Activated CD4-positive, alpha-beta T cell treated with anti-CD3 and anti-CD28 coated beads, Interleukin-2, amount 50 U/mL, for 1 hour (primary cell): Measurements from ENCODE around the gene SETD2.

ENCODE experiments used
- DNase-seq: peaks from one replicate; pipeline ENCODE4 v3.0.0-alpha.2; 2020

Gene SETD2

GRCh38 chr3:46979958-46980497 is 183.9 kb downstream of the SETD2 start:
- no peak for DNase-seq

GRCh38 chr3:46978985-46979944 is 184.6 kb downstream of the SETD2 start, which contains the start of gene NBEAL2:
TSS of gene NBEAL2 (plus strand) at chr3:46979666. CDS start at chr3:46979862, 196 bp downstream.
- peak; percentile 96 for DNase-seq

- no peak for DNase-seq
Observed at GRCh38 chr3:46978381-46978780, 185.5 kb downstream of the SETD2 start.

- no peak for DNase-seq
Observed at GRCh38 chr3:46977811-46978195, 186.1 kb downstream of the SETD2 start.

GRCh38 chr3:46976326-46977190 is 187.4 kb downstream of the SETD2 start, which contains the start of gene CCDC12:
TSS of gene CCDC12 (minus strand) at chr3:46976745. CDS start at chr3:46976732, 13 bp downstream.
- peak; percentile 85 for DNase-seq

GRCh38 chr3:46974421-46975171 is 189.3 kb downstream of the SETD2 start:
- DNase-seq: no peak

GRCh38 chr3:46972396-46972795 is 191.5 kb downstream of the SETD2 start:
- DNase-seq: no peak

- DNase-seq: no peak
Observed at GRCh38 chr3:46971742-46972141, 192.2 kb downstream of the SETD2 start.

DNA sequence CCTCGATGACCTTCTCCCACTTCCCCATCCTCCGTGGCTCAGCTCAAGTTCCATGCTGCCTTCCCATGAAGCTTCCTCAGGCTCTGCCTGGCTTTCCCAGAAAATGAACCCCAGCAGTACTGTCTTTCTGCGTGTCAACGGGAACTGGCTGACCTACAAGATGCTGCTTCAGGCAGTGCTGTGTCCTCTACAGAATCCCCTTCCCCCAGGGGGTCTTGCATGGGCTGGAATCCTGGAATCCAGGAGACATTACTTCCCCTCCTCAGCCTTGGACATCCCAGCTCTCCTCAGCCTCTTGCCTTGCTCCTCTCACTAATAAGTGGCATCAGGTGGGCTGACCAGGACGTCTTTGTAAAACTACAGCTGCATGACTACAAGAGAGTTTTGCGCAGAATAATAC is 192.8 kb downstream of the SETD2 start:
- DNase-seq: no peak

DNA sequence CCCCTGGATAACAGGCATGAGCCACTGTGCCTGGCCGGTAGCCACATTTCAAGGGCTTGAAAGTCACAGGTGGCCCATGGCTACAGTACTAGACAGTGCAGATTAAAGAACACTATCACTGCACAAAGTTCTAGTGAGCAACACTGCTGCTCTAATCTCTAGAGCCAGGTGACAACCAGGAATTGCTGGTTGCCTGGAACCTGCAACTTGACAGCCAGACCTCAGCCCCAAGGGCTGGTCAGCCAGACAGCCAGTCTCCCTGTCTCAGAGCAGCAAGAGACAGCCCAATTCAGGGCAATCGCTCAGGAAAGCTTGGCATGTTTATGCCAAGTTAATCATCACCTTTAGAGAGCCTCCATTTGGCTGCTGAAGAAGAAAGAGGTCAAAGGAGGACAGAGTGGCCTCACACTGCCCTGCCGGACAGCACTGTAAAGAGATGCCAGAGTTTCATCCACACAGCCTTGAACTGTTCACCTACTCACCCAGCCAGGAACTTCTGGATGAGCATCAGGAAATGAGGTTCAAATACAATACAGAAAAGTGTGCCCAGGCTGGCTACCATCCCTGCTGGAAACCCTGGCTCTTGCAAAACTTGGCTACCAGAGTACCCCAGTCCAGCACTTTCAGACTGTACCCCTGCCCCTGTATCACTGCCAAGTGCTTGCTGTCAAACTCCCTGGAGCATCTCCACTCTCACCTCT is 193.4 kb downstream of the SETD2 start:
- DNase-seq: no peak

- no peak for DNase-seq
Observed at GRCh38 chr3:46968783-46969428, 195.0 kb downstream of the SETD2 start.

- DNase-seq: no peak
Observed at GRCh38 chr3:46966811-46967210, 197.1 kb downstream of the SETD2 start.
